ENCODE results near the gene C12orf42.
A peak's percentile ranks its signal among the peaks of the same experiment; 100 is the strongest.

C12orf42 gene

GRCh38 chr12:103495469-103496456 lies at the start of gene C12orf42:
Gene C12orf42, minus strand, starts transcription at chr12:103495968. Its CDS starts 17,542 bp downstream, at chr12:103478426.
- DNase-seq = peak in 5 of 6 experiments; percentile 26 to 58 (median 53)

GRCh38 chr12:103542078-103542477 lies 46.3 kb upstream of the C12orf42 start:
- no peak for DNase-seq

- no peak for DNase-seq
These were observed 44.6 kb upstream of the C12orf42 start for GRCh38 chr12:103540319-103540718.

- no peak for DNase-seq
These were observed 42.6 kb upstream of the C12orf42 start for GRCh38 chr12:103538397-103538796.

- DNase-seq = no peak
These were observed 34.7 kb upstream of the C12orf42 start for GRCh38 chr12:103530307-103531066.

GRCh38 chr12:103529306-103529705 lies 33.5 kb upstream of the C12orf42 start:
- DNase-seq = no peak

GRCh38 chr12:103524238-103524875 lies 28.6 kb upstream of the C12orf42 start:
- DNase-seq = no peak

GRCh38 chr12:103523771-103524170 lies 28.0 kb upstream of the C12orf42 start:
- DNase-seq = no peak

- no peak for DNase-seq
These were observed 25.0 kb upstream of the C12orf42 start for GRCh38 chr12:103520686-103521215.

GRCh38 chr12:103519632-103520031 lies 23.9 kb upstream of the C12orf42 start:
- DNase-seq = no peak

GRCh38 chr12:103518899-103519298 lies 23.1 kb upstream of the C12orf42 start:
- no peak for DNase-seq

GRCh38 chr12:103517161-103517560 lies 21.4 kb upstream of the C12orf42 start:
- no peak for DNase-seq

- no peak for DNase-seq
These were observed 19.6 kb upstream of the C12orf42 start for GRCh38 chr12:103515341-103515740.

- DNase-seq = no peak
These were observed 18.1 kb upstream of the C12orf42 start for GRCh38 chr12:103513875-103514274.

GRCh38 chr12:103505371-103506236 lies 9.8 kb upstream of the C12orf42 start:
- DNase-seq = no peak

GRCh38 chr12:103504606-103505005 lies 8.8 kb upstream of the C12orf42 start:
- no peak for DNase-seq

- peak; percentile 8 to 66 (median 42) for DNase-seq
These were observed 8.0 kb upstream of the C12orf42 start for GRCh38 chr12:103503546-103504480.

GRCh38 chr12:103501447-103501846 lies 5.7 kb upstream of the C12orf42 start:
- no peak for DNase-seq

GRCh38 chr12:103499571-103499970 lies 3.8 kb upstream of the C12orf42 start:
- no peak for DNase-seq

- no peak for DNase-seq
These were observed 3.2 kb upstream of the C12orf42 start for GRCh38 chr12:103498990-103499389.
